ENCODE data around the gene DHRS7B. TPM values are rescaled to one million over a fixed set of nuclear protein-coding genes. Genes with fewer than 3 reads are reported as not detected.

The DHRS7B gene
- 27.5 and 29.2 TPM in 2 replicates for total RNA-seq (2011; cell fraction: chromatin; rRNA removed; ENCODE audit: low replicate concordance)
- total RNA-seq (2011; cell fraction: nucleolus; rRNA removed) = 43.5 and 55.5 TPM in 2 replicates
- total RNA-seq (2011; cell fraction: nucleoplasm; rRNA removed) = 44.0 and 46.1 TPM in 2 replicates
- total RNA-seq (2014; rRNA removed) (8.9 and 17.2 TPM in 2 replicates), total RNA-seq (2014; rRNA removed; fragmentation: Illumina TruSeq; extraction: Trizol) (14.8 and 15.6 TPM in 2 replicates), total RNA-seq (2015; rRNA removed; fragmentation: Illumina TruSeq; extraction: Trizol) (12.6 and 13.4 TPM in 2 replicates), total RNA-seq (2021) (12.5 and 13.8 TPM in 2 replicates), polyA plus RNA-seq (2011; rRNA removed) (18.7 and 18.8 TPM in 2 replicates), polyA plus RNA-seq (2014; fragmentation: Illumina TruSeq; extraction: Trizol) (8.0 and 12.8 TPM in 2 replicates), polyA plus RNA-seq (2014; fragmentation: Nextera tagmentation; extraction: Ambion mirVana) (10 to 100 TPM; 23.5 to 30.7 TPM), polyA plus RNA-seq (2014; rRNA removed) (16.6 and 24.5 TPM in 2 replicates), polyA minus RNA-seq (2011; rRNA and poly(A)+ RNA removed) (22.6 and 25.5 TPM in 2 replicates), Bru-seq, nascent RNA (percentile 62 among the genes with signal in this experiment), BruChase-seq, experiment 1, labeled RNA remaining after a 2-hour chase (percentile 64 among the genes with signal in this experiment), BruChase-seq, experiment 2, labeled RNA remaining after a 6-hour chase (percentile 61 among the genes with signal in this experiment)
- 27.0 and 31.9 TPM in 2 replicates for polyA plus RNA-seq (2011; cell fraction: cytosol; rRNA removed)
- polyA plus RNA-seq (2011; cell fraction: nucleus; rRNA removed) = 15.1 and 17.0 TPM in 2 replicates
- polyA plus RNA-seq (2012) = 16.3 and 20.0 TPM in 2 replicates
- 8.7 and 13.3 TPM in 2 replicates for polyA minus RNA-seq (2011; cell fraction: cytosol; rRNA and poly(A)+ RNA removed)
- 9.4 and 14.2 TPM in 2 replicates for polyA minus RNA-seq (2011; cell fraction: nucleus; rRNA and poly(A)+ RNA removed)
- long read RNA-seq, experiment 1, transcript DHRS7B-202 (7 exons, 2,175 nt) = major isoform, 20 of 35 reads
- long read RNA-seq, experiment 1, transcript DHRS7B-201 (6 exons, 1,567 nt) = minor isoform, 5 of 35 reads
- long read RNA-seq, experiment 1, partial matches to known transcripts = 1 of 35 reads
- long read RNA-seq, experiment 1, other reads (novel, unspliced or antisense) = 8 of 35 reads
- long read RNA-seq, experiment 2, transcript DHRS7B-201 (6 exons, 1,567 nt) = major isoform, 7 of 13 reads
- long read RNA-seq, experiment 2, partial matches to known transcripts = 0 of 13 reads
- long read RNA-seq, experiment 2, other reads (novel, unspliced or antisense) = 3 of 13 reads
- long read RNA-seq, experiment 3, transcript DHRS7B-202 (7 exons, 2,175 nt) = major isoform, 9 of 19 reads
- long read RNA-seq, experiment 3, transcript DHRS7B-201 (6 exons, 1,567 nt) = minor isoform, 5 of 19 reads
- long read RNA-seq, experiment 3, partial matches to known transcripts = 0 of 19 reads
- long read RNA-seq, experiment 3, other reads (novel, unspliced or antisense) = 5 of 19 reads

- POLR2A ChIA-PET = interaction anchor here (0.6 to 1.5 kb wide), 4 partner anchors 8 to 93 kb away, joined by 3 to 4 read pairs (median 4); no protein-coding TSS in a partner anchor
- peak; percentile 90 for TF ChIP-seq POLR2G (IDR thresholded peaks at IDR 0.05; ENCODE audit: low read depth, low read length)
- TF ChIP-seq, protein P1, sequence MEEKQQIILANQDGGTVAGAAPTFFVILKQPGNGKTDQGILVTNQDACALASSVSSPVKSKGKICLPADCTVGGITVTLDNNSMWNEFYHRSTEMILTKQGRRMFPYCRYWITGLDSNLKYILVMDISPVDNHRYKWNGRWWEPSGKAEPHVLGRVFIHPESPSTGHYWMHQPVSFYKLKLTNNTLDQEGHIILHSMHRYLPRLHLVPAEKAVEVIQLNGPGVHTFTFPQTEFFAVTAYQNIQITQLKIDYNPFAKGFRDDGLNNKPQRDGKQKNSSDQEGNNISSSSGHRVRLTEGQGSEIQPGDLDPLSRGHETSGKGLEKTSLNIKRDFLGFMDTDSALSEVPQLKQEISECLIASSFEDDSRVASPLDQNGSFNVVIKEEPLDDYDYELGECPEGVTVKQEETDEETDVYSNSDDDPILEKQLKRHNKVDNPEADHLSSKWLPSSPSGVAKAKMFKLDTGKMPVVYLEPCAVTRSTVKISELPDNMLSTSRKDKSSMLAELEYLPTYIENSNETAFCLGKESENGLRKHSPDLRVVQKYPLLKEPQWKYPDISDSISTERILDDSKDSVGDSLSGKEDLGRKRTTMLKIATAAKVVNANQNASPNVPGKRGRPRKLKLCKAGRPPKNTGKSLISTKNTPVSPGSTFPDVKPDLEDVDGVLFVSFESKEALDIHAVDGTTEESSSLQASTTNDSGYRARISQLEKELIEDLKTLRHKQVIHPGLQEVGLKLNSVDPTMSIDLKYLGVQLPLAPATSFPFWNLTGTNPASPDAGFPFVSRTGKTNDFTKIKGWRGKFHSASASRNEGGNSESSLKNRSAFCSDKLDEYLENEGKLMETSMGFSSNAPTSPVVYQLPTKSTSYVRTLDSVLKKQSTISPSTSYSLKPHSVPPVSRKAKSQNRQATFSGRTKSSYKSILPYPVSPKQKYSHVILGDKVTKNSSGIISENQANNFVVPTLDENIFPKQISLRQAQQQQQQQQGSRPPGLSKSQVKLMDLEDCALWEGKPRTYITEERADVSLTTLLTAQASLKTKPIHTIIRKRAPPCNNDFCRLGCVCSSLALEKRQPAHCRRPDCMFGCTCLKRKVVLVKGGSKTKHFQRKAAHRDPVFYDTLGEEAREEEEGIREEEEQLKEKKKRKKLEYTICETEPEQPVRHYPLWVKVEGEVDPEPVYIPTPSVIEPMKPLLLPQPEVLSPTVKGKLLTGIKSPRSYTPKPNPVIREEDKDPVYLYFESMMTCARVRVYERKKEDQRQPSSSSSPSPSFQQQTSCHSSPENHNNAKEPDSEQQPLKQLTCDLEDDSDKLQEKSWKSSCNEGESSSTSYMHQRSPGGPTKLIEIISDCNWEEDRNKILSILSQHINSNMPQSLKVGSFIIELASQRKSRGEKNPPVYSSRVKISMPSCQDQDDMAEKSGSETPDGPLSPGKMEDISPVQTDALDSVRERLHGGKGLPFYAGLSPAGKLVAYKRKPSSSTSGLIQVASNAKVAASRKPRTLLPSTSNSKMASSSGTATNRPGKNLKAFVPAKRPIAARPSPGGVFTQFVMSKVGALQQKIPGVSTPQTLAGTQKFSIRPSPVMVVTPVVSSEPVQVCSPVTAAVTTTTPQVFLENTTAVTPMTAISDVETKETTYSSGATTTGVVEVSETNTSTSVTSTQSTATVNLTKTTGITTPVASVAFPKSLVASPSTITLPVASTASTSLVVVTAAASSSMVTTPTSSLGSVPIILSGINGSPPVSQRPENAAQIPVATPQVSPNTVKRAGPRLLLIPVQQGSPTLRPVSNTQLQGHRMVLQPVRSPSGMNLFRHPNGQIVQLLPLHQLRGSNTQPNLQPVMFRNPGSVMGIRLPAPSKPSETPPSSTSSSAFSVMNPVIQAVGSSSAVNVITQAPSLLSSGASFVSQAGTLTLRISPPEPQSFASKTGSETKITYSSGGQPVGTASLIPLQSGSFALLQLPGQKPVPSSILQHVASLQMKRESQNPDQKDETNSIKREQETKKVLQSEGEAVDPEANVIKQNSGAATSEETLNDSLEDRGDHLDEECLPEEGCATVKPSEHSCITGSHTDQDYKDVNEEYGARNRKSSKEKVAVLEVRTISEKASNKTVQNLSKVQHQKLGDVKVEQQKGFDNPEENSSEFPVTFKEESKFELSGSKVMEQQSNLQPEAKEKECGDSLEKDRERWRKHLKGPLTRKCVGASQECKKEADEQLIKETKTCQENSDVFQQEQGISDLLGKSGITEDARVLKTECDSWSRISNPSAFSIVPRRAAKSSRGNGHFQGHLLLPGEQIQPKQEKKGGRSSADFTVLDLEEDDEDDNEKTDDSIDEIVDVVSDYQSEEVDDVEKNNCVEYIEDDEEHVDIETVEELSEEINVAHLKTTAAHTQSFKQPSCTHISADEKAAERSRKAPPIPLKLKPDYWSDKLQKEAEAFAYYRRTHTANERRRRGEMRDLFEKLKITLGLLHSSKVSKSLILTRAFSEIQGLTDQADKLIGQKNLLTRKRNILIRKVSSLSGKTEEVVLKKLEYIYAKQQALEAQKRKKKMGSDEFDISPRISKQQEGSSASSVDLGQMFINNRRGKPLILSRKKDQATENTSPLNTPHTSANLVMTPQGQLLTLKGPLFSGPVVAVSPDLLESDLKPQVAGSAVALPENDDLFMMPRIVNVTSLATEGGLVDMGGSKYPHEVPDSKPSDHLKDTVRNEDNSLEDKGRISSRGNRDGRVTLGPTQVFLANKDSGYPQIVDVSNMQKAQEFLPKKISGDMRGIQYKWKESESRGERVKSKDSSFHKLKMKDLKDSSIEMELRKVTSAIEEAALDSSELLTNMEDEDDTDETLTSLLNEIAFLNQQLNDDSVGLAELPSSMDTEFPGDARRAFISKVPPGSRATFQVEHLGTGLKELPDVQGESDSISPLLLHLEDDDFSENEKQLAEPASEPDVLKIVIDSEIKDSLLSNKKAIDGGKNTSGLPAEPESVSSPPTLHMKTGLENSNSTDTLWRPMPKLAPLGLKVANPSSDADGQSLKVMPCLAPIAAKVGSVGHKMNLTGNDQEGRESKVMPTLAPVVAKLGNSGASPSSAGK (IDR thresholded peaks at IDR 0.05) = peak; percentile 48; the same call in 1 of the 2 replicates
These were observed at the start of gene DHRS7B for GRCh38 chr17:21126645-21127508. TSS of gene DHRS7B (plus strand) at chr17:21126964. CDS start at chr17:21126972, 8 bp downstream.

More at GRCh38 chr17:21126645-21127508, at the start of gene DHRS7B:
- no peaks in the 10 kb centered on the region for H3K9me3 ChIP-seq (replicated peaks; ENCODE audit: control insufficient read depth, insufficient read depth, low read depth, low read length)
- H4K20me1 ChIP-seq (replicated peaks; ENCODE audit: control insufficient read depth, insufficient read depth, low read length) = no peaks in the 10 kb centered on the region; the same call in 1 of the 2 replicates
- no peaks in the 10 kb centered on the region for H3K9me1 ChIP-seq (ENCODE audit: control insufficient read depth, insufficient read depth, low read length)
- peak; percentile 92 for ATAC-seq
- H3K79me2 ChIP-seq (ENCODE audit: control insufficient read depth, insufficient read depth, low read length) = peaks cover 46% of the 10 kb centered on the region
- intact Hi-C loops (cut with micrococcal nuclease) (loop anchor here (5.0 to 10.0 kb wide), 3 partner anchors 90 to 385 kb away; no protein-coding TSS in a partner anchor), in situ Hi-C loops (cut with MboI) (no loop called here)
- CTCF ChIA-PET (ENCODE audit: low intra/inter-chr PET ratio) = no interaction called here
- under 1% methylated on average over 51 of the region's 66 CpGs for WGBS (ENCODE audit: insufficient coverage, low coverage, missing lambda C conversion rate)
- peak; percentile 97 to 98 (median 97) for DNase-seq (ENCODE audit: extremely low read depth in 1 of 4, low spot score in 3 of 4)
- H3K27me3 ChIP-seq (ENCODE audit: control insufficient read depth in 2 of 2, insufficient read depth in 2 of 2, low read length in 2 of 2) = no peaks in the 10 kb centered on the region
- BruUV-seq (replicated peaks) = TSS peak; percentile 90
- H3K4me1 ChIP-seq (replicated peaks in 1 of 2; ENCODE audit: control insufficient read depth in 2 of 2, insufficient read depth in 2 of 2, low read length in 2 of 2) = peaks cover 7 to 13% of the 10 kb centered on the region in 2 experiments; a peak in 3 of 5 replicates
- H3K9ac ChIP-seq (ENCODE audit: insufficient read depth in 1 of 2, low read depth in 2 of 2, low read length in 2 of 2) = peak within 1 kb of the TSS; percentile 91 to 95
- H3K4me3 ChIP-seq = peak within 1 kb of the TSS; percentile 83
- peak within 1 kb of the TSS; percentile 91 for H3K27ac ChIP-seq (ENCODE audit: extremely low read depth, low read depth, low read length)
- H2AFZ ChIP-seq (ENCODE audit: low read depth, low read length) = peak within 1 kb of the TSS; percentile 98
- H3K4me2 ChIP-seq (ENCODE audit: insufficient read depth, low read length) = peak within 1 kb of the TSS; percentile 97
- FAIRE-seq = peak; percentile 99
- H3K36me3 ChIP-seq (ENCODE audit: control insufficient read depth, insufficient read depth, low read length) = no peaks in the 10 kb centered on the region
